Adrenal gland (tissue), 12 donors: ENCODE results near the gene ASB9. TPM values are rescaled to one million over a fixed set of nuclear protein-coding genes. Genes with fewer than 3 reads are reported as not detected.

Source experiments
- DNase-seq, 7 donors: peaks; one replicate each; pipeline ENCODE4 v3.0.0-alpha.2; 2019 to 2020
- H3K27ac ChIP-seq, 5 donors: fragments of 200-600 bp; sonication (generic) in 4 of 5; 1 replicate in 3 of 5; 2 replicates in 2 of 5; pipeline versions ENCODE4 v1.5.1 to v1.8.0; 2016 to 2020; ENCODE audit warnings: mild to moderate bottlenecking in 1 of 5
- H3K27me3 ChIP-seq: fragments of 200-600 bp; 2 replicates; pipeline ENCODE4 v1.8.0; 2021
- H3K36me3 ChIP-seq, 2 donors: fragments of 200-600 bp; replicated peaks in 1 of 2; 1 replicate in 1 of 2; 2 replicates in 1 of 2; pipeline versions ENCODE4 v1.5.1 to v1.8.0; 2018 to 2022
- H3K4me1 ChIP-seq, 2 donors: fragments of 200-600 bp; replicated peaks in 1 of 2; 1 replicate in 1 of 2; 2 replicates in 1 of 2; pipeline versions ENCODE4 v1.5.1 to v1.8.0; 2018 to 2021
- H3K4me3 ChIP-seq, 4 donors: fragments of 200-600 bp; sonication (generic) in 3 of 4; one replicate each; pipeline ENCODE4 v1.5.1; 2016 to 2018
- H3K9me3 ChIP-seq, 3 donors: fragments of 200-600 bp; sonication (generic) in 1 of 3; replicated peaks in 1 of 3; 1 replicate in 2 of 3; 2 replicates in 1 of 3; pipeline versions ENCODE4 v1.5.1 to v1.8.0; 2016 to 2021
- POLR2A ChIP-seq, 2 donors: fragments of 450-650 bp; IDR thresholded peaks; one replicate each; pipeline ENCODE4 v1.6.1; 2017; ENCODE audit warnings: antibody characterized with exemption in 2 of 2, mild to moderate bottlenecking in 2 of 2, moderate library complexity in 1 of 2
- WGBS, 4 donors: extraction: QIAGEN DNeasy Blood & Tissue Kit in 2 of 4; methylation state at CpG; one replicate each; pipeline versions ENCODE4 v1.1.5 to v1.1.7; 2013 to 2017; 5-methylcytosine and 5-hydroxymethylcytosine counted together
- intact Hi-C, 2 donors: fragments of 100-400 bp; cut with DNase I; formaldehyde crosslinking; loops; one replicate each; pipeline versions ENCODE4 v1.14.1 to v1.15.0; 2022 to 2023
- polyA plus RNA-seq, 3 donors: library from polyadenylated mRNA; stranded (reverse); fragments of 200-250 nt in 2 of 3; fragments of 350-450 nt in 1 of 3; fragmentation: Illumina TruSeq in 1 of 3; extraction: RNeasy Lipid Tissue Mini Kit (QIAGEN cat#74804) in 1 of 3; gene quantifications; one replicate each; pipeline ENCODE4 v1.2.3, GENCODE V29; 2013 to 2014
- total RNA-seq, 9 donors: library from RNA; depleted of rRNA in 4 of 9; stranded (reverse); fragments of >200 nt in 4 of 9; fragments of 120-200 nt in 1 of 9; fragmentation: NEBNext Ultra II Directional in 1 of 9; extraction: Animal tissue kit (Norgen Biotek cat#: 25700) in 1 of 9; gene quantifications; one replicate each; pipeline versions ENCODE4 v1.1.0 to v1.2.4, GENCODE V29; 2013 to 2023
- TF ChIP-seq, protein P1 (sequence below), 6 experiments: fragments of 450-650 bp in 4 of 6; fragments of 200-600 bp in 2 of 6; sonication (generic) in 1 of 6; IDR thresholded peaks; 1 replicate in 5 of 6; 2 replicates in 1 of 6; pipeline versions ENCODE4 v1.5.1 to v1.8.0; 2016 to 2021; ENCODE audit warnings: antibody characterized with exemption in 6 of 6, mild to moderate bottlenecking in 2 of 6, moderate library complexity in 1 of 6
- donor health status: healthy with polysubstance abuse.
- donor health status: Bipolar disorder and iron deficiency.
- donor health status: DM: yes; HTN: yes; CAD: no.
- donor health status: DM: no; HTN: no; CAD: no.
- donor health status: DM: no; HTN: no; CAD: no.
- donor health status: DM: yes; HTN: yes; CAD: no.

ASB9 gene
- total and polyA plus RNA-seq, 12 donors = 0.39 to 5.4 (median 2.1) TPM

DNA sequence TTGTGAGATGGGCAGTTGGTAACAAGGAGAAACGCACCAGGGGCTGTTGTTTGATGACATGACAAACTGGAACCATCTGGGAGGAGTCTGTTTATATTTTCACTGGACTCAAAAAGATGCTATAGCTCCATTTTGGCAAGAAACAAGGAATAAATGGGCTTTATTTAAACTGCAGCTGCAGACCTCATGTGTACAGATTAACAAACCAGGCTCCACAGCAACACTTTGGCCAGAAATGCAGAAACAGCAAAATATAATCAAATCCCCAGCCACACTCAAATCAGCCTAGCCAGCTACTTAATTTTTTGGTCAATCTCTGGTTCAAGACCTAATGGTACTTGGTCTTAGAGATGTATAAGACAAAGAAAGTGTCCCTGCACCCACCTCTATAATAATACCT, 52.7 kb downstream of the ASB9 start:
- H3K4me1 ChIP-seq = no peaks in the 10 kb centered on the region
- no peak for DNase-seq
- no peaks in the 10 kb centered on the region for H3K36me3 ChIP-seq
- H3K27me3 ChIP-seq = peaks cover 22% of the 10 kb centered on the region
- H3K27ac ChIP-seq = no peak overlapping the region
- TF ChIP-seq, protein P1, sequence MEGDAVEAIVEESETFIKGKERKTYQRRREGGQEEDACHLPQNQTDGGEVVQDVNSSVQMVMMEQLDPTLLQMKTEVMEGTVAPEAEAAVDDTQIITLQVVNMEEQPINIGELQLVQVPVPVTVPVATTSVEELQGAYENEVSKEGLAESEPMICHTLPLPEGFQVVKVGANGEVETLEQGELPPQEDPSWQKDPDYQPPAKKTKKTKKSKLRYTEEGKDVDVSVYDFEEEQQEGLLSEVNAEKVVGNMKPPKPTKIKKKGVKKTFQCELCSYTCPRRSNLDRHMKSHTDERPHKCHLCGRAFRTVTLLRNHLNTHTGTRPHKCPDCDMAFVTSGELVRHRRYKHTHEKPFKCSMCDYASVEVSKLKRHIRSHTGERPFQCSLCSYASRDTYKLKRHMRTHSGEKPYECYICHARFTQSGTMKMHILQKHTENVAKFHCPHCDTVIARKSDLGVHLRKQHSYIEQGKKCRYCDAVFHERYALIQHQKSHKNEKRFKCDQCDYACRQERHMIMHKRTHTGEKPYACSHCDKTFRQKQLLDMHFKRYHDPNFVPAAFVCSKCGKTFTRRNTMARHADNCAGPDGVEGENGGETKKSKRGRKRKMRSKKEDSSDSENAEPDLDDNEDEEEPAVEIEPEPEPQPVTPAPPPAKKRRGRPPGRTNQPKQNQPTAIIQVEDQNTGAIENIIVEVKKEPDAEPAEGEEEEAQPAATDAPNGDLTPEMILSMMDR (IDR thresholded peaks at IDR 0.05) = no peak
- TF ChIP-seq POLR2A (IDR thresholded peaks at IDR 0.05) = no peak
- intact Hi-C loops = no loop called here
- no peak overlapping the region for H3K4me3 ChIP-seq
- WGBS, 4 donors = 33 to 57% (median 38%) methylated on average over 1 of the region's 1 CpG; no CpG with 5 or more reads in 1 of the 4 donors
- no peaks in the 10 kb centered on the region for H3K9me3 ChIP-seq

DNA sequence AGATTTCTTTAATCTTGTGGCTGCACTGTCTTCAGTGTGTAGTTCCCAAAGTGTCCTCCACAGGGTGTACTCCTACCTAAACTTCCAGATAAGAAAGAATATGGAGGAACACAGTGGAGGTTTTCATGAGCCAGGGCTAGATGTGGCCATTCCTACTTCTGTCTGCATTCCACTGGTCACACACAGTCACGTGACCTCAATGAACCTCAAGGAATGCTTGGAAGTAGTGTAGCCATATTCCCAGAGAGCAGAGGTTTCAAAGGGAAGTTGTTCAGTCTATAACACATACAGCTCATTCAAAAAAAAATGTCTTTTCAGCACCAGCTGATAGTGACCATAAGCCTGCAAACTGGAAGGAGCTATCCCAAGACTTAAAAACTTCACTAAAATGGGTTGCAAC, 53.6 kb downstream of the ASB9 start:
- intact Hi-C loops = no loop called here
- no peaks in the 10 kb centered on the region for H3K4me1 ChIP-seq
- H3K9me3 ChIP-seq = no peaks in the 10 kb centered on the region
- 50 to 67% (median 60%) methylated on average over 1 of the region's 1 CpG for WGBS, 4 donors
- H3K27ac ChIP-seq = no peak overlapping the region
- DNase-seq = no peak
- H3K36me3 ChIP-seq = no peaks in the 10 kb centered on the region
- peaks cover 22% of the 10 kb centered on the region for H3K27me3 ChIP-seq
- no peak for TF ChIP-seq POLR2A (IDR thresholded peaks at IDR 0.05)
- TF ChIP-seq, protein P1 (IDR thresholded peaks at IDR 0.05) = no peak
- no peak overlapping the region for H3K4me3 ChIP-seq

DNA sequence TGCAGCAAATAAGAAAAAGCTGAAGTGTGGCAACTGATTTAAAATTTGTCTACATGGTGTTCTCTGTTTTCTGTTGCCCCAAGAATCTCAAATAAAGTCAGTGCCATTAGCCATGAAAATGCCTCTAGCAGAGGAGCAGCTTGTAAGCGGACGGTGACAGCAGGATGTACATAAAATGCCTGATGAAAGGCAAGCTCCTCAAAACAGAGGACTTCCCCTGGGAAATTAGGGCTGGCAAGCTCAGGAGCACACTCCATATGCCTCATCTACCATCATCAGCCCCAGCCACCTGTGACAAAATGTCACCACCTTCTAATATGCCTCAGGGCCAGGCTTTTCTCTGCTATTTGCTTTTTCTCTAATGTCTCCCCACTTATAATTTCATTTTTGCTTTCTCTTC, 54.5 kb downstream of the ASB9 start:
- no peak overlapping the region for H3K4me3 ChIP-seq
- peaks cover 22% of the 10 kb centered on the region for H3K27me3 ChIP-seq
- 70 to 87% (median 77%) methylated on average over 2 of the region's 2 CpGs for WGBS, 4 donors
- intact Hi-C loops = no loop called here
- H3K4me1 ChIP-seq = no peaks in the 10 kb centered on the region
- H3K36me3 ChIP-seq = no peaks in the 10 kb centered on the region
- H3K9me3 ChIP-seq = no peaks in the 10 kb centered on the region
- no peak for DNase-seq
- TF ChIP-seq, protein P1 (IDR thresholded peaks at IDR 0.05) = no peak
- no peak for TF ChIP-seq POLR2A (IDR thresholded peaks at IDR 0.05)
- no peak overlapping the region for H3K27ac ChIP-seq

DNA sequence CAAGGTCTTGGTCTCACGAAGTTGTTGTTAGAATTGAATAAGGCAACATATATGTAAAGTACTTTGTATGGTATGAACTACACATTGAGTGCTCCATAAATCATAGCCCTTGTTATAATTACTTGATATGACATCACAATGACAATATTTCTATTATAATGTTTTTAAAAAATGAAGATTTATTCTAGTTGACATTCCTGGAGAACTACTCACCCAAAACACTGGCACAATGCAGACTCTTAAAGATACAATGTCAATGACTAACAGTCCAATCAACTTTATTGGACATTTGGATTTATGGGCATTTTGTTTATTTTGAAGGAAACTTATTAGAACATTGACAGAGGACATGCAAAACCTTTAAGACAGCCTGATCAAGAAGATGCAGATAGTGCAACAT, 55.3 kb downstream of the ASB9 start:
- Histone ChIP-seq H3K9me3 (no peaks in the 10 kb centered on the region), H3K4me3 (no peak overlapping the region), H3K27ac (no peak overlapping the region), H3K36me3 (no peaks in the 10 kb centered on the region), H3K4me1 (no peaks in the 10 kb centered on the region), H3K27me3 (peaks cover 22% of the 10 kb centered on the region)
- WGBS, 4 donors = 36 to 83% (median 41%) methylated on average over 1 of the region's 1 CpG
- TF ChIP-seq POLR2A (IDR thresholded peaks at IDR 0.05) = no peak
- TF ChIP-seq, protein P1 (IDR thresholded peaks at IDR 0.05) = no peak
- intact Hi-C loops = no loop called here
- no peak for DNase-seq
